Measurements from ENCODE around the gene SCRN1. TPM values are rescaled to one million over a fixed set of nuclear protein-coding genes. Genes with fewer than 3 reads are reported as not detected.

SCRN1 gene
- 61.9 and 95.1 TPM in 2 replicates for total RNA-seq

GRCh38 chr7:29989257-29989995 is at the start of gene SCRN1:
Gene SCRN1 (minus strand): TSS chr7:29989801. CDS start chr7:29969067, 20,734 bp downstream.

GRCh38 chr7:30028216-30028748 is 38.7 kb upstream of the SCRN1 start, which contains the start of gene PLEKHA8:
Gene PLEKHA8 (plus strand): TSS chr7:30028412. CDS start chr7:30028763, 351 bp downstream.

GRCh38 chr7:30026229-30027064 is 36.8 kb upstream of the SCRN1 start, which contains the start of gene FKBP14:
Gene FKBP14 (minus strand): TSS chr7:30026702. CDS start chr7:30026508, 194 bp downstream.

Other genes starting within 250 kb of the SCRN1 start
- under 0.01 and 0.21 TPM in 2 replicates for gene WIPF3, start 183.3 kb downstream of the SCRN1 start, total RNA-seq
- gene FKBP14, start 36.9 kb upstream of the SCRN1 start, total RNA-seq, result 31.5 and 38.6 TPM in 2 replicates
- 26.7 TPM in 2 replicates for gene PLEKHA8, start 38.6 kb upstream of the SCRN1 start, total RNA-seq
- gene MTURN, start 145.2 kb upstream of the SCRN1 start, total RNA-seq, result 18.5 and 24.6 TPM in 2 replicates

All from nasal cavity respiratory epithelium epithelial cell of viscerocranial mucosa (primary cell).